Renal cortex interstitium (tissue), 11 donors: Measurements from ENCODE around the gene SLC35B4. TPM values are rescaled to one million over a fixed set of nuclear protein-coding genes. Genes with fewer than 3 reads are reported as not detected.
A peak's percentile ranks its signal among the peaks of the same experiment; 100 is the strongest.

Experiments used
- DNase-seq, 11 donors: peaks; one replicate each; pipeline ENCODE4 v3.0.0-alpha.2; 2013; ENCODE audit warnings: low read depth in 9 of 11, low spot score in 4 of 11; ENCODE audit errors: extremely low read depth in 1 of 11
- polyA plus RNA-seq, 3 donors: library from polyadenylated mRNA; unstranded; fragments of 120-200 nt; gene quantifications; one replicate each; pipeline ENCODE4 v1.2.1, GENCODE V29; 2013; ENCODE audit not compliant: insufficient read length in 3 of 3

The SLC35B4 gene
- polyA plus RNA-seq, 3 donors, result 26.3 to 30.1 (median 29.7) TPM

GRCh38 chr7:134343136-134343535 is 26.4 kb upstream of the SLC35B4 start:
- DNase-seq, result no peak

GRCh38 chr7:134339475-134339874 is 22.7 kb upstream of the SLC35B4 start:
- DNase-seq, result no peak

GRCh38 chr7:134337980-134338379 is 21.2 kb upstream of the SLC35B4 start:
- DNase-seq, result no peak

- DNase-seq, result no peak
These were observed 17.7 kb upstream of the SLC35B4 start for GRCh38 chr7:134334408-134334807.

- no peak for DNase-seq
These were observed 17.2 kb upstream of the SLC35B4 start for GRCh38 chr7:134333943-134334342.

- no peak for DNase-seq
These were observed 16.2 kb upstream of the SLC35B4 start for GRCh38 chr7:134332892-134333291.

- DNase-seq, result no peak
These were observed 14.7 kb upstream of the SLC35B4 start for GRCh38 chr7:134331393-134331792.

GRCh38 chr7:134330974-134331373 is 14.2 kb upstream of the SLC35B4 start:
- DNase-seq, result no peak

GRCh38 chr7:134329614-134330346 is 13.1 kb upstream of the SLC35B4 start:
- peak in 2 of 11 donors; percentile 34 to 42 for DNase-seq

GRCh38 chr7:134328900-134329299 is 12.2 kb upstream of the SLC35B4 start:
- DNase-seq, result no peak

GRCh38 chr7:134327896-134328295 is 11.2 kb upstream of the SLC35B4 start:
- DNase-seq, result no peak

GRCh38 chr7:134324107-134324506 is 7.4 kb upstream of the SLC35B4 start:
- no peak for DNase-seq

- no peak for DNase-seq
These were observed 3.5 kb upstream of the SLC35B4 start for GRCh38 chr7:134320201-134320600.

- DNase-seq, result no peak
These were observed 1.7 kb upstream of the SLC35B4 start for GRCh38 chr7:134318443-134318842.

GRCh38 chr7:134317434-134317833 is 704 bp upstream of the SLC35B4 start:
- no peak for DNase-seq

GRCh38 chr7:134315679-134316538 is 821 bp downstream of the SLC35B4 start:
- DNase-seq, result peak in 1 of 11 donors; percentile 27

- DNase-seq, result no peak
These were observed 3.2 kb downstream of the SLC35B4 start for GRCh38 chr7:134313543-134313942.

- no peak for DNase-seq
These were observed 4.0 kb downstream of the SLC35B4 start for GRCh38 chr7:134312717-134313116.

- DNase-seq, result no peak
These were observed 4.9 kb downstream of the SLC35B4 start for GRCh38 chr7:134311807-134312206.

GRCh38 chr7:134308548-134308947 is 8.2 kb downstream of the SLC35B4 start:
- DNase-seq, result no peak
